ENCODE data around the gene CACNB4. TPM values are rescaled to one million over a fixed set of nuclear protein-coding genes. Genes with fewer than 3 reads are reported as not detected.

CACNB4 gene
- total RNA-seq, 1 donor from 2014 or later, result 3.4 TPM

DNA sequence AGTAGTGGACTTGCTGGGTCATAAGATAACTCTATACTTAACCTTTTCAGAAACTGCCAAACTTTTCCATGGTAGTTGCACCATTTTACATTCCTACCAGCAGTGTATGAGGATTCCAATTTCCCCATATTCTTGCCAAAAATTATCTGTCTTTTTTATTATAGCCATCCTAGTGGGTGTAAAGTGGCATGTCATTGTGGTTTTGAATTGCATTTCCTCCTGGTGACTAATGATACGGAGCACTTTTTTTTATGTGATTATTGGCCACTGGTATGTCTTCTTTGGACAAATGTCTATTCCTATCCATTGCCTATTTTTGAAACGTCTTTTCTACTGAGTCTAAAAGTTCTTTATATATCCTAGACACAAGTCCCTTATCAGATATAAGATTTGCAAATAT is 44.3 kb downstream of the CACNB4 start:
- H3K27me3 Mint-ChIP-seq (ENCODE audit: unreplicated experiment), result peaks cover 1% of the 10 kb centered on the region
- no peak overlapping the region for H3K27ac Mint-ChIP-seq (ENCODE audit: unreplicated experiment)
- peaks cover 2% of the 10 kb centered on the region for H3K9me3 Mint-ChIP-seq (ENCODE audit: unreplicated experiment)
- H3K36me3 Mint-ChIP-seq (ENCODE audit: unreplicated experiment), result peaks cover 3% of the 10 kb centered on the region
- H3K4me3 Mint-ChIP-seq (ENCODE audit: unreplicated experiment), result no peak overlapping the region
- no peak for DNase-seq (ENCODE audit: extremely low spot score, unreplicated experiment)
- H3K4me1 Mint-ChIP-seq (ENCODE audit: unreplicated experiment), result peaks cover 26% of the 10 kb centered on the region
- TF ChIP-seq, protein P1, sequence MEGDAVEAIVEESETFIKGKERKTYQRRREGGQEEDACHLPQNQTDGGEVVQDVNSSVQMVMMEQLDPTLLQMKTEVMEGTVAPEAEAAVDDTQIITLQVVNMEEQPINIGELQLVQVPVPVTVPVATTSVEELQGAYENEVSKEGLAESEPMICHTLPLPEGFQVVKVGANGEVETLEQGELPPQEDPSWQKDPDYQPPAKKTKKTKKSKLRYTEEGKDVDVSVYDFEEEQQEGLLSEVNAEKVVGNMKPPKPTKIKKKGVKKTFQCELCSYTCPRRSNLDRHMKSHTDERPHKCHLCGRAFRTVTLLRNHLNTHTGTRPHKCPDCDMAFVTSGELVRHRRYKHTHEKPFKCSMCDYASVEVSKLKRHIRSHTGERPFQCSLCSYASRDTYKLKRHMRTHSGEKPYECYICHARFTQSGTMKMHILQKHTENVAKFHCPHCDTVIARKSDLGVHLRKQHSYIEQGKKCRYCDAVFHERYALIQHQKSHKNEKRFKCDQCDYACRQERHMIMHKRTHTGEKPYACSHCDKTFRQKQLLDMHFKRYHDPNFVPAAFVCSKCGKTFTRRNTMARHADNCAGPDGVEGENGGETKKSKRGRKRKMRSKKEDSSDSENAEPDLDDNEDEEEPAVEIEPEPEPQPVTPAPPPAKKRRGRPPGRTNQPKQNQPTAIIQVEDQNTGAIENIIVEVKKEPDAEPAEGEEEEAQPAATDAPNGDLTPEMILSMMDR (IDR thresholded peaks at IDR 0.05), result peak; percentile 20

DNA sequence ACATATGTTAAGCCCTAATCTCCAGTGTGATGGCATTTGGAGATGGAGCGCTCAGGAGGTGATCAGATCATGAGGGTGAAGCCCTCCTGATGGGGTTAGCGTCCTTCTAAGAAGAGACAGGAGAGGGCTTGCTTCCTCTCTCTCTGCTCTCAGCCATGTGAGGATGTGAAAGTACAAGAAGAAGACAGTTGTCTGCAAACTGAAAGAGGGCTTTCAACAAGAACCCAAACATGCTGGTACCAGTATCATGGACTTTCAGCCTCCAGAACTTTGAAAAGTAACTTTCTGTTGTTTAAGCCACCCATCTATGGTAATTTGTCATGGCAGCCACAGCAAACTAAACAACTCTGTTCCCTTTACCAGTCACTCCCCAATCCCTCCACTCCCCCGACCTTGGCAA is 47.4 kb downstream of the CACNB4 start:
- H3K27ac Mint-ChIP-seq (ENCODE audit: unreplicated experiment), result no peak overlapping the region
- H3K4me3 Mint-ChIP-seq (ENCODE audit: unreplicated experiment), result no peak overlapping the region
- no peaks in the 10 kb centered on the region for H3K36me3 Mint-ChIP-seq (ENCODE audit: unreplicated experiment)
- TF ChIP-seq, protein P1 (IDR thresholded peaks at IDR 0.05), result no peak
- peaks cover 5% of the 10 kb centered on the region for H3K27me3 Mint-ChIP-seq (ENCODE audit: unreplicated experiment)
- no peak for DNase-seq (ENCODE audit: extremely low spot score, unreplicated experiment)
- no peaks in the 10 kb centered on the region for H3K9me3 Mint-ChIP-seq (ENCODE audit: unreplicated experiment)
- H3K4me1 Mint-ChIP-seq (ENCODE audit: unreplicated experiment), result peaks cover 17% of the 10 kb centered on the region

DNA sequence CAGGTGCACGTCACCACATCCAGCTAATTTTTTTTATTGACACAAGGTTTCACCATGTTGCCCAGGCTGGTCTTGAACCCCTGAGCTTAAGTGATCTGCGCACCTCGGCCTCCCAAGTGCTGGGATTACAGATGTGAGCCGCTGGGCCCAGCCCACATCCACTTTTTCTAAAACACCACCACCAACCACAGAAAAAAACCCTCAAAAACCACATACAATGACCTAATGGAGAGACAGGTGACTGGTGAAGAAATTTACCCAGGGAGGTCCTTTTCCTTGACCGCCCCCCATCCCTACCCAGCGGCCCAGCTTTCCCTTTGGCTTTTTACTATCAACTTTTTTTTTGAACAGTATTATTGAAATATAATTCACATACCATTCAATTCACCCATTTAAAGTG is 47.9 kb downstream of the CACNB4 start:
- Mint-ChIP-seq H3K4me1 (ENCODE audit: unreplicated experiment) (peaks cover 14% of the 10 kb centered on the region), H3K9me3 (ENCODE audit: unreplicated experiment) (no peaks in the 10 kb centered on the region), H3K36me3 (ENCODE audit: unreplicated experiment) (no peaks in the 10 kb centered on the region), H3K27me3 (ENCODE audit: unreplicated experiment) (peaks cover 5% of the 10 kb centered on the region), H3K27ac (ENCODE audit: unreplicated experiment) (no peak overlapping the region), H3K4me3 (ENCODE audit: unreplicated experiment) (no peak overlapping the region)
- TF ChIP-seq, protein P1 (IDR thresholded peaks at IDR 0.05), result no peak
- DNase-seq (ENCODE audit: extremely low spot score, unreplicated experiment), result no peak

DNA sequence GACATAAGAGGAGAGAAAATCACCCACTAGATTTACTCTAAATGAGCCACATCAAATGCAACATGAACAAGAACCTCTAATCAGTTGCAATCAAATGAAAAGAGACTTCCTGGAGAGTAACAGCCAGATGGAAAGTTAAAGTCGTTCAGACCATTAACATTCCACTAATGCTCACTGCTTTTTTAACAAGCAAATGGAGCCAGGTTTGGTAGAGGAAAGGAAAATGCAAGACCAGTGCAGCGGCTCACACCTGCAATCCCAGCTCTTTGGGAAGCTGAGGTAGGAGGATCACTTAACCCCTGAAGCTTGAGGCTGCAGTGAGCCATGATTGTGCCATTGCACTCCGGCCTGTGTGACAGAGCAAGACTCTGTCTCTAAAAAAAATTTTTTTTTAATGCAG is 48.5 kb downstream of the CACNB4 start:
- Mint-ChIP-seq H3K9me3 (ENCODE audit: unreplicated experiment) (no peaks in the 10 kb centered on the region), H3K36me3 (ENCODE audit: unreplicated experiment) (no peaks in the 10 kb centered on the region), H3K4me3 (ENCODE audit: unreplicated experiment) (no peak overlapping the region), H3K27me3 (ENCODE audit: unreplicated experiment) (peaks cover 5% of the 10 kb centered on the region), H3K27ac (ENCODE audit: unreplicated experiment) (no peak overlapping the region), H3K4me1 (ENCODE audit: unreplicated experiment) (peaks cover 9% of the 10 kb centered on the region)
- DNase-seq (ENCODE audit: extremely low spot score, unreplicated experiment), result no peak
- TF ChIP-seq, protein P1 (IDR thresholded peaks at IDR 0.05), result no peak

DNA sequence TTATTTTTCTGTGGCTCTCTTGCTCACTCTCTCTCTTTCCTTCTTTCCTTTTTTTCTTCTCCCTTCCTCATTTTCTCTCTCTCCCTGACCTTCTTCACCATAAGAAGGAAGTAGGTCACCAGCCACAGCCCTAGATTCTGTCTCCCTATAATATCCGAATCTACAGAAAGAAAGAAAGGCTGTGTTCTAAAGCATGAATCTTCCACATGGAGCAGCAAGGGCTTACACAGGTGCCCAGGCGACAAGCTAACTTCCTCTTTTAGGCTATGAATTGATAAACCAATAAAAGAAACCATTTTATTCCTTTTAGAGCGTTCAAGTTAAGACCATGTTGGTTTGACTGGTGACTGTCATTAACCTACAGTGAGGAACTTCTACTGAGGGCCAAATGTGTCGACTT is 49.3 kb downstream of the CACNB4 start:
- Mint-ChIP-seq H3K36me3 (ENCODE audit: unreplicated experiment) (no peaks in the 10 kb centered on the region), H3K4me1 (ENCODE audit: unreplicated experiment) (peaks cover 1% of the 10 kb centered on the region), H3K4me3 (ENCODE audit: unreplicated experiment) (no peak overlapping the region)

More for the DNA sequence above, 49.3 kb downstream of the CACNB4 start:
- no peak for DNase-seq (ENCODE audit: extremely low spot score, unreplicated experiment)
- Mint-ChIP-seq H3K9me3 (ENCODE audit: unreplicated experiment) (no peaks in the 10 kb centered on the region), H3K27ac (ENCODE audit: unreplicated experiment) (no peak overlapping the region), H3K27me3 (ENCODE audit: unreplicated experiment) (peaks cover 7% of the 10 kb centered on the region)
- TF ChIP-seq, protein P1 (IDR thresholded peaks at IDR 0.05), result no peak

Measured in osteocyte (in vitro differentiated cells).